ENCODE measurements around the gene RIMS4.

RIMS4 gene

GRCh38 chr20:44720997-44721784, 89.2 kb downstream of the RIMS4 start:
- no peak for DNase-seq (ENCODE audit: low read depth in 3 of 3)

- no peak for DNase-seq (ENCODE audit: low read depth in 3 of 3)
These were observed 89.7 kb downstream of the RIMS4 start for GRCh38 chr20:44720621-44720996.

GRCh38 chr20:44719841-44720240, 90.5 kb downstream of the RIMS4 start:
- DNase-seq (ENCODE audit: low read depth in 3 of 3) = no peak

GRCh38 chr20:44717986-44718385, 92.4 kb downstream of the RIMS4 start:
- no peak for DNase-seq (ENCODE audit: low read depth in 3 of 3)

GRCh38 chr20:44716309-44717106, 93.8 kb downstream of the RIMS4 start:
- no peak for DNase-seq (ENCODE audit: low read depth in 3 of 3)

- DNase-seq (ENCODE audit: low read depth in 3 of 3) = no peak
These were observed 94.6 kb downstream of the RIMS4 start for GRCh38 chr20:44715499-44716308.

GRCh38 chr20:44714701-44715498, 95.4 kb downstream of the RIMS4 start, which contains the start of gene CCN5:
Gene CCN5 (plus strand): TSS chr20:44715369. CDS start chr20:44715391, 22 bp downstream.
- DNase-seq (ENCODE audit: low read depth in 3 of 3) = no peak

GRCh38 chr20:44714102-44714700, 96.1 kb downstream of the RIMS4 start:
- DNase-seq (ENCODE audit: low read depth in 3 of 3) = no peak

- DNase-seq (ENCODE audit: low read depth in 3 of 3) = no peak
These were observed 99.1 kb downstream of the RIMS4 start for GRCh38 chr20:44711237-44711636.

GRCh38 chr20:44709797-44710196, 100.5 kb downstream of the RIMS4 start:
- DNase-seq (ENCODE audit: low read depth in 3 of 3) = no peak

GRCh38 chr20:44709380-44709779, 101.0 kb downstream of the RIMS4 start:
- DNase-seq (ENCODE audit: low read depth in 3 of 3) = no peak

- DNase-seq (ENCODE audit: low read depth in 3 of 3) = no peak
These were observed 103.2 kb downstream of the RIMS4 start for GRCh38 chr20:44707018-44707579.

GRCh38 chr20:44706301-44707017, 103.9 kb downstream of the RIMS4 start:
- DNase-seq (ENCODE audit: low read depth in 3 of 3) = no peak

- no peak for DNase-seq (ENCODE audit: low read depth in 3 of 3)
These were observed 104.8 kb downstream of the RIMS4 start for GRCh38 chr20:44705364-44706094.

- no peak for DNase-seq (ENCODE audit: low read depth in 3 of 3)
These were observed 105.8 kb downstream of the RIMS4 start for GRCh38 chr20:44704551-44704971.

GRCh38 chr20:44703956-44704488, 106.3 kb downstream of the RIMS4 start:
- no peak for DNase-seq (ENCODE audit: low read depth in 3 of 3)

- DNase-seq (ENCODE audit: low read depth in 3 of 3) = no peak
These were observed 107.0 kb downstream of the RIMS4 start for GRCh38 chr20:44703183-44703925.

- no peak for DNase-seq (ENCODE audit: low read depth in 3 of 3)
These were observed 107.6 kb downstream of the RIMS4 start for GRCh38 chr20:44702776-44703175.
